H1 (cell line): ENCODE measurements around the gene MICU2. TPM values are rescaled to one million over a fixed set of nuclear protein-coding genes. Genes with fewer than 3 reads are reported as not detected.

Source experiments
- CTCF ChIA-PET: fragments of 300-600 bp; sonication (Branson Sonifier 250); formaldehyde crosslinking; loops from one replicate; lab custom pipeline; 2021; ENCODE audit not compliant: partially characterized antibody; lab: Charles Lee
- POLR2A ChIA-PET: fragments of 300-600 bp; sonication (Branson Sonifier 250); formaldehyde crosslinking; loops from one replicate; lab custom pipeline; 2021; ENCODE audit warnings: inconsistent platforms; ENCODE audit not compliant: partially characterized antibody; lab: Charles Lee
- DNase-seq, 2 experiments: peaks; one replicate each; pipeline versions ENCODE4 v3.0.0 to v3.0.0-alpha.2; 2010 to 2022; ENCODE audit warnings: low spot score in 2 of 2, low read depth in 1 of 2, mixed read lengths in 1 of 2
- FAIRE-seq: peaks from 2 replicates; lab custom pipeline; 2011; peaks lifted over from hg19 to GRCh38; lab: Jason Lieb, UNC
- H2AFZ ChIP-seq: 2 replicates; pipeline ENCODE4 v1.8.1; 2012; ENCODE audit warnings: low read length, inconsistent platforms
- H2AK5ac ChIP-seq: 2 replicates; pipeline ENCODE4 v1.6.1; 2013; ENCODE audit warnings: low read depth, low read length
- H2BK120ac ChIP-seq: replicated peaks from 2 replicates; pipeline ENCODE3; 2013; ENCODE audit warnings: low read depth, low read length, inconsistent platforms
- H2BK12ac ChIP-seq: 2 replicates; pipeline ENCODE4 v1.6.1; 2013; ENCODE audit warnings: low read depth, low read length
- H2BK15ac ChIP-seq: 2 replicates; pipeline ENCODE4 v1.6.1; 2013; ENCODE audit warnings: low read length
- H2BK20ac ChIP-seq: 2 replicates; pipeline ENCODE4 v1.6.1; 2013; ENCODE audit warnings: low read length
- H2BK5ac ChIP-seq: 2 replicates; pipeline ENCODE4 v1.6.1; 2013; ENCODE audit warnings: low read depth, low read length
- H3K14ac ChIP-seq: 2 replicates; pipeline ENCODE4 v1.6.1; 2013; ENCODE audit warnings: inconsistent platforms; ENCODE audit not compliant: insufficient read length
- H3K18ac ChIP-seq: 2 replicates; pipeline ENCODE4 v1.6.1; 2013; ENCODE audit warnings: low read length; ENCODE audit errors: extremely low read depth
- H3K23ac ChIP-seq: 2 replicates; pipeline ENCODE4 v1.6.1; 2013; ENCODE audit warnings: inconsistent platforms; ENCODE audit not compliant: insufficient read length
- H3K23me2 ChIP-seq: 2 replicates; pipeline ENCODE4 v1.6.1; 2013; ENCODE audit warnings: low read depth, low read length
- H3K27ac ChIP-seq: 2 replicates; pipeline ENCODE4 v1.6.1; 2011; ENCODE audit warnings: low read depth, low read length, inconsistent platforms
- H3K27me3 ChIP-seq, 4 experiments: replicated peaks in 1 of 4; 1 replicate in 1 of 4; 2 replicates in 3 of 4; pipeline versions ENCODE4 v1.6.1 to v1.8.1; 2011 to 2013; ENCODE audit warnings: low read length in 3 of 4, mild to moderate bottlenecking in 3 of 4, inconsistent platforms in 2 of 4, mixed read lengths in 2 of 4, moderate library complexity in 1 of 4; ENCODE audit not compliant: control insufficient read depth in 3 of 4, insufficient read depth in 3 of 4; ENCODE audit errors: extremely low read depth in 1 of 4
- H3K36me3 ChIP-seq, 4 experiments: 2 replicates each; pipeline versions ENCODE4 v1.6.1 to v1.8.1; 2011 to 2013; ENCODE audit warnings: mild to moderate bottlenecking in 4 of 4, low read length in 3 of 4, moderate library complexity in 2 of 4, control low read depth in 1 of 4, inconsistent platforms in 1 of 4; ENCODE audit not compliant: insufficient read depth in 4 of 4, control insufficient read depth in 2 of 4
- H3K4ac ChIP-seq: replicated peaks from 2 replicates; pipeline ENCODE3; 2013; ENCODE audit warnings: low read length, low read depth, mixed read lengths, inconsistent platforms; ENCODE audit not compliant: insufficient read length
- H3K4me1 ChIP-seq, 4 experiments: replicated peaks in 1 of 4; 1 replicate in 1 of 4; 2 replicates in 3 of 4; pipeline versions ENCODE4 v1.6.1 to v1.8.1; 2011 to 2013; ENCODE audit warnings: low read length in 3 of 4, inconsistent platforms in 2 of 4, mixed read lengths in 1 of 4; ENCODE audit not compliant: insufficient read depth in 4 of 4, control insufficient read depth in 3 of 4
- H3K4me2 ChIP-seq, 2 experiments: 2 replicates each; pipeline versions ENCODE4 v1.6.1 to v1.8.1; 2011 to 2013; ENCODE audit warnings: low read depth in 2 of 2, low read length in 2 of 2, control low read depth in 1 of 2, inconsistent platforms in 1 of 2, mild to moderate bottlenecking in 1 of 2; ENCODE audit not compliant: insufficient read depth in 1 of 2
- H3K4me3 ChIP-seq, 4 experiments: fragments of 200-600, 300-600 bp in 1 of 4; sonication (generic), shearing (Covaris generic), sonication (Bioruptor Twin) in 1 of 4; 2 replicates each; pipeline versions ENCODE4 v1.5.1 to v1.8.1; 2011 to 2016; ENCODE audit warnings: low read length in 4 of 4, low read depth in 3 of 4, control low read depth in 2 of 4, inconsistent platforms in 2 of 4, mild to moderate bottlenecking in 2 of 4, mixed read lengths in 1 of 4, moderate library complexity in 1 of 4; ENCODE audit not compliant: insufficient read depth in 2 of 4; ENCODE audit errors: extremely low read depth in 1 of 4
- H3K56ac ChIP-seq: replicated peaks from 2 replicates; pipeline ENCODE3; 2013; ENCODE audit warnings: low read depth, mild to moderate bottlenecking, mixed read lengths, low read length, inconsistent platforms; ENCODE audit not compliant: insufficient read length
- H3K79me1 ChIP-seq: 2 replicates; pipeline ENCODE4 v1.6.1; 2013; ENCODE audit warnings: low read depth, low read length, control low read depth
- H3K79me2 ChIP-seq, 2 experiments: 2 replicates each; pipeline versions ENCODE4 v1.6.1 to v1.8.1; 2012 to 2013; ENCODE audit warnings: low read length in 2 of 2, mild to moderate bottlenecking in 2 of 2, inconsistent platforms in 1 of 2; ENCODE audit not compliant: insufficient read depth in 2 of 2, control insufficient read depth in 1 of 2
- H3K9ac ChIP-seq, 4 experiments: replicated peaks in 1 of 4; 1 replicate in 1 of 4; 2 replicates in 3 of 4; pipeline versions ENCODE4 v1.6.1 to v1.8.1; 2011 to 2013; ENCODE audit warnings: low read depth in 3 of 4, low read length in 3 of 4, control low read depth in 2 of 4, mild to moderate bottlenecking in 2 of 4, moderate library complexity in 2 of 4, inconsistent platforms in 1 of 4; ENCODE audit errors: extremely low read depth in 1 of 4
- H3K9me3 ChIP-seq, 2 experiments: 2 replicates each; pipeline versions ENCODE4 v1.6.1 to v1.8.1; 2012 to 2013; ENCODE audit warnings: mild to moderate bottlenecking in 2 of 2, moderate library complexity in 2 of 2, control low read depth in 1 of 2, inconsistent platforms in 1 of 2, low read depth in 1 of 2, low read length in 1 of 2, mixed read lengths in 1 of 2; ENCODE audit not compliant: insufficient read depth in 2 of 2
- H4K20me1 ChIP-seq, 2 experiments: replicated peaks in 1 of 2; 2 replicates each; pipeline versions ENCODE3 to v1.8.1; 2011 to 2013; ENCODE audit warnings: inconsistent platforms in 2 of 2, low read length in 2 of 2, mild to moderate bottlenecking in 1 of 2; ENCODE audit not compliant: insufficient read depth in 2 of 2, control insufficient read depth in 1 of 2
- H4K5ac ChIP-seq: 2 replicates; pipeline ENCODE4 v1.6.1; 2013; ENCODE audit warnings: low read length, low read depth, mixed read lengths, inconsistent platforms; ENCODE audit not compliant: insufficient read length
- H4K8ac ChIP-seq: 2 replicates; pipeline ENCODE4 v1.8.0; 2013; ENCODE audit warnings: mild to moderate bottlenecking, moderate library complexity, low read length, inconsistent platforms; ENCODE audit not compliant: insufficient read depth; ENCODE audit errors: extremely low read depth
- H4K91ac ChIP-seq: replicated peaks from 2 replicates; pipeline ENCODE3; 2013; ENCODE audit warnings: low read length, mixed read lengths, inconsistent platforms; ENCODE audit not compliant: insufficient read length
- CHD2 ChIP-seq: IDR thresholded peaks from 2 replicates; pipeline ENCODE4 v1.6.1; 2012; ENCODE audit warnings: low read length, improper control_type of control experiment
- GABPA ChIP-seq: IDR thresholded peaks from 2 replicates; pipeline ENCODE4 v1.6.1; 2011; ENCODE audit warnings: mild to moderate bottlenecking, low read length, moderate library complexity, borderline replicate concordance; ENCODE audit not compliant: insufficient read depth
- JUN ChIP-seq: IDR thresholded peaks from 2 replicates; pipeline ENCODE4 v1.6.1; 2011; ENCODE audit warnings: low read depth, mild to moderate bottlenecking, improper control_type of control experiment, low read length
- JUND ChIP-seq: IDR thresholded peaks from 2 replicates; pipeline ENCODE4 v1.6.1; 2011; ENCODE audit warnings: mild to moderate bottlenecking, improper control_type of control experiment, low read length
- MAFK ChIP-seq: IDR thresholded peaks from 2 replicates; pipeline ENCODE4 v1.6.1; 2012; ENCODE audit warnings: low read depth, mild to moderate bottlenecking, improper control_type of control experiment, low read length
- MAX ChIP-seq: IDR thresholded peaks from 2 replicates; pipeline ENCODE4 v1.6.1; 2012; ENCODE audit warnings: inconsistent platforms
- RXRA ChIP-seq: IDR thresholded peaks from 2 replicates; pipeline ENCODE4 v1.6.1; 2011; ENCODE audit warnings: low read depth, mild to moderate bottlenecking, low read length, moderate library complexity; ENCODE audit not compliant: insufficient read depth
- SIN3A ChIP-seq, 2 experiments: IDR thresholded peaks in 1 of 2; conservative IDR thresholded peaks in 1 of 2; 2 replicates each; pipeline ENCODE4 v1.6.1; 2011 to 2012; ENCODE audit warnings: low read length in 2 of 2, improper control_type of control experiment in 1 of 2, low read depth in 1 of 2, mild to moderate bottlenecking in 1 of 2
- SIRT6 ChIP-seq: IDR thresholded peaks from one replicate; pipeline ENCODE4 v1.7.1; 2012; ENCODE audit warnings: low read length, inconsistent platforms
- SIX5 ChIP-seq: IDR thresholded peaks from 2 replicates; pipeline ENCODE4 v1.6.1; 2011; ENCODE audit warnings: mild to moderate bottlenecking, low read depth, low read length
- SP4 ChIP-seq: IDR thresholded peaks from 2 replicates; pipeline ENCODE4 v1.6.1; 2012; ENCODE audit warnings: low read length, inconsistent platforms
- TCF12 ChIP-seq: IDR thresholded peaks from 2 replicates; pipeline ENCODE4 v1.6.1; 2011; ENCODE audit warnings: low read depth, mild to moderate bottlenecking, low read length
- TEAD4 ChIP-seq: IDR thresholded peaks from 2 replicates; pipeline ENCODE4 v1.6.1; 2012; ENCODE audit warnings: low read depth, low read length, inconsistent platforms, mixed read lengths
- USF2 ChIP-seq: IDR thresholded peaks from 2 replicates; pipeline ENCODE4 v1.6.1; 2011; ENCODE audit warnings: low read length, improper control_type of control experiment
- WGBS, 2 experiments: shearing (Covaris generic) in 1 of 2; methylation state at CpG; one replicate each; pipeline versions ENCODE4 v1.1.6 to v1.1.7; 2013 to 2015; ENCODE audit warnings: low lambda C conversion rate in 2 of 2, mixed read lengths in 2 of 2, inconsistent platforms in 1 of 2, low coverage in 1 of 2, missing lambda C conversion rate in 1 of 2; ENCODE audit not compliant: insufficient replicate concordance in 2 of 2, insufficient coverage in 1 of 2, insufficient read length in 1 of 2; ENCODE audit errors: extremely low coverage in 1 of 2, missing lambda C conversion rate in 1 of 2; 5-methylcytosine and 5-hydroxymethylcytosine counted together
- polyA plus RNA-seq, 7 experiments: library from polyadenylated mRNA; depleted of rRNA in 3 of 7; stranded (reverse) in 5 of 7; unstranded in 2 of 7; fragments of >200 nt in 5 of 7; fragments of 200-250 nt in 2 of 7; gene quantifications; 1 replicate in 5 of 7; 2 replicates in 1 of 7; 4 replicates in 1 of 7; pipeline versions ENCODE4 v1.2.1 to v1.2.3, GENCODE V29; 2011 to 2013; ENCODE audit warnings: missing spikeins in 2 of 7, mixed read lengths in 2 of 7
- total RNA-seq: library from RNA; stranded (reverse); fragmentation: NEBNext Ultra II Directional; extraction: Animal tissue kit (Norgen Biotek cat#: 25700); gene quantifications from 2 replicates; pipeline ENCODE4 v1.2.1, GENCODE V29; 2021

MICU2 gene
- total and polyA plus RNA-seq, 2 of the 8 experiments (the other 6 are each of a cell fraction or from before 2014, with no cell fraction given), result 34.6 to 36.5 TPM

GRCh38 chr13:21590231-21590630 lies 13.7 kb downstream of the MICU2 start:
- Histone ChIP-seq H3K79me2 (peaks cover 3 to 88% of the 10 kb centered on the region in 2 experiments; a peak in 3 of 4 replicates), H3K27ac (no peak overlapping the region)
- POLR2A ChIA-PET, result no interaction called here
- TF ChIP-seq JUND, result no peak
- TF ChIP-seq TEAD4, result no peak
- TF ChIP-seq GABPA, result no peak
- no peak for TF ChIP-seq TCF12
- TF ChIP-seq SIN3A (conservative IDR thresholded peaks at IDR 0.05 in 1 of 2, IDR thresholded peaks at IDR 0.05 in 1 of 2; ENCODE audit: low read depth in 1 of 2, low read length in 2 of 2), result no peak
- no peak for TF ChIP-seq MAFK
- TF ChIP-seq CHD2, result no peak
- no peak for TF ChIP-seq SIRT6
- TF ChIP-seq JUN, result no peak
- TF ChIP-seq SP4, result no peak
- TF ChIP-seq USF2, result no peak
- TF ChIP-seq RXRA, result no peak
- no peak for TF ChIP-seq SIX5
- no peak for TF ChIP-seq MAX

More at GRCh38 chr13:21590231-21590630, 13.7 kb downstream of the MICU2 start:
- H2AK5ac ChIP-seq, result no peak overlapping the region
- FAIRE-seq, result no peak
- H3K27me3 ChIP-seq, result no peaks in the 10 kb centered on the region
- H3K23me2 ChIP-seq, result no peaks in the 10 kb centered on the region
- H3K23ac ChIP-seq, result no peak overlapping the region
- H3K9me3 ChIP-seq, result no peaks in the 10 kb centered on the region
- no peak overlapping the region for H3K18ac ChIP-seq
- no peak overlapping the region for H4K91ac ChIP-seq
- peaks cover under 1 to 2% (median under 1%) of the 10 kb centered on the region in 4 experiments; a peak in 3 of 7 replicates for H3K4me1 ChIP-seq
- H2BK120ac ChIP-seq, result no peak overlapping the region
- H3K14ac ChIP-seq, result no peak overlapping the region
- H2BK20ac ChIP-seq, result no peak overlapping the region
- H4K20me1 ChIP-seq, result peaks cover 0 to under 1% of the 10 kb centered on the region in 2 experiments
- no peak for DNase-seq
- no peak overlapping the region for H3K4me3 ChIP-seq
- no peaks in the 10 kb centered on the region for H3K36me3 ChIP-seq
- no peak overlapping the region for H4K8ac ChIP-seq
- no peak overlapping the region for H4K5ac ChIP-seq
- CTCF ChIA-PET, result no interaction called here
- H3K56ac ChIP-seq, result no peak overlapping the region
- no peak overlapping the region for H2AFZ ChIP-seq
- H2BK15ac ChIP-seq, result no peak overlapping the region
- H3K4ac ChIP-seq, result no peak overlapping the region
- no peak overlapping the region for H2BK12ac ChIP-seq
- no peak overlapping the region for H3K4me2 ChIP-seq
- no peak overlapping the region for H3K9ac ChIP-seq
- peaks cover 2% of the 10 kb centered on the region; the same call in 1 of the 2 replicates for H3K79me1 ChIP-seq
- no peak overlapping the region for H2BK5ac ChIP-seq
- 98% methylated on average over 5 of the region's 5 CpGs; no CpG with 5 or more reads in 1 of the 2 experiments for WGBS, 2 experiments
